IMR-90 (cell line): ENCODE measurements around the gene TRAPPC12.

Experiments
- BHLHE40 ChIP-seq: fragments of 150-350 bp; IDR thresholded peaks from 2 replicates; pipeline ENCODE4 v1.6.1; 2016; ENCODE audit warnings: mild to moderate bottlenecking, low read depth, low read length
- CEBPB ChIP-seq: IDR thresholded peaks from 2 replicates; pipeline ENCODE4 v1.6.1; 2012; ENCODE audit warnings: low read depth, low read length, improper control_type of control experiment
- CHD1 ChIP-seq: IDR thresholded peaks from 2 replicates; pipeline ENCODE4 v1.6.1; 2012; ENCODE audit warnings: low read depth, low read length, improper control_type of control experiment
- MXI1 ChIP-seq: IDR thresholded peaks from 2 replicates; pipeline ENCODE4 v1.6.1; 2012; ENCODE audit warnings: low read depth, mild to moderate bottlenecking, low read length, moderate library complexity, borderline replicate concordance
- POLR2A ChIP-seq: IDR thresholded peaks from 2 replicates; pipeline ENCODE4 v1.6.1; 2012; ENCODE audit warnings: mild to moderate bottlenecking, low read depth, low read length
- RAD21 ChIP-seq: IDR thresholded peaks from 2 replicates; pipeline ENCODE4 v1.6.1; 2012; ENCODE audit warnings: low read length, improper control_type of control experiment
- TF ChIP-seq, protein P1 (sequence below): conservative IDR thresholded peaks from 2 replicates; pipeline ENCODE4 v1.5.1; 2012; ENCODE audit warnings: mild to moderate bottlenecking, low read depth, low read length, improper control_type of control experiment
- TF ChIP-seq, protein P2 (sequence below): fragments of 150-350 bp; IDR thresholded peaks from 2 replicates; pipeline ENCODE4 v1.6.1; 2017; ENCODE audit warnings: mild to moderate bottlenecking, antibody characterized with exemption, low read length, low read depth
- TF ChIP-seq, protein P3 (sequence below): fragments of 150-350 bp; IDR thresholded peaks from 2 replicates; pipeline ENCODE4 v1.6.1; 2016; ENCODE audit warnings: low read depth, mild to moderate bottlenecking, low read length, moderate library complexity, borderline replicate concordance

DNA sequence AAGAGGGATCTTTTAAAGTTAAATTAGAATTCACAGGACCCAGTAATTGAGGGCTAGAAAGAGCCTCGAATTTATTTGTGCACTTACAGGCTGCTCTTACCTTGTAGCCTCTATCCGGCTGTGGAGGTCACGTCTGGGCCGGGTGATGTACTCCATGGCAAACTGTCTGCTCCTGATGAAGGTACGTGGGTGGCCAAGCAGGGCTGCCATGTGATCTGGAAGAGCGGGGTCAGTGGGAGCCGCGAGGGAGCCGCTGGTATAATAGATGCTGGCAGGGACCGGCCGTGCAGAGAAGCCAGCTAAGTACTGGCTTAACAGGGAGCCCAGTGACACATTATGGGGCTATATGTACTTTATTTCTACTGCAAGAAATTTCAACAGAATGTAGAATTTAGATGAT is 80.7 kb downstream of the TRAPPC12 start:
- TF ChIP-seq, protein P1, sequence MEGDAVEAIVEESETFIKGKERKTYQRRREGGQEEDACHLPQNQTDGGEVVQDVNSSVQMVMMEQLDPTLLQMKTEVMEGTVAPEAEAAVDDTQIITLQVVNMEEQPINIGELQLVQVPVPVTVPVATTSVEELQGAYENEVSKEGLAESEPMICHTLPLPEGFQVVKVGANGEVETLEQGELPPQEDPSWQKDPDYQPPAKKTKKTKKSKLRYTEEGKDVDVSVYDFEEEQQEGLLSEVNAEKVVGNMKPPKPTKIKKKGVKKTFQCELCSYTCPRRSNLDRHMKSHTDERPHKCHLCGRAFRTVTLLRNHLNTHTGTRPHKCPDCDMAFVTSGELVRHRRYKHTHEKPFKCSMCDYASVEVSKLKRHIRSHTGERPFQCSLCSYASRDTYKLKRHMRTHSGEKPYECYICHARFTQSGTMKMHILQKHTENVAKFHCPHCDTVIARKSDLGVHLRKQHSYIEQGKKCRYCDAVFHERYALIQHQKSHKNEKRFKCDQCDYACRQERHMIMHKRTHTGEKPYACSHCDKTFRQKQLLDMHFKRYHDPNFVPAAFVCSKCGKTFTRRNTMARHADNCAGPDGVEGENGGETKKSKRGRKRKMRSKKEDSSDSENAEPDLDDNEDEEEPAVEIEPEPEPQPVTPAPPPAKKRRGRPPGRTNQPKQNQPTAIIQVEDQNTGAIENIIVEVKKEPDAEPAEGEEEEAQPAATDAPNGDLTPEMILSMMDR: no peak
- TF ChIP-seq MXI1: no peak
- TF ChIP-seq BHLHE40: no peak
- no peak for TF ChIP-seq CEBPB
- TF ChIP-seq RAD21: no peak
- TF ChIP-seq POLR2A: no peak
- TF ChIP-seq CHD1: no peak
- TF ChIP-seq, protein P2, sequence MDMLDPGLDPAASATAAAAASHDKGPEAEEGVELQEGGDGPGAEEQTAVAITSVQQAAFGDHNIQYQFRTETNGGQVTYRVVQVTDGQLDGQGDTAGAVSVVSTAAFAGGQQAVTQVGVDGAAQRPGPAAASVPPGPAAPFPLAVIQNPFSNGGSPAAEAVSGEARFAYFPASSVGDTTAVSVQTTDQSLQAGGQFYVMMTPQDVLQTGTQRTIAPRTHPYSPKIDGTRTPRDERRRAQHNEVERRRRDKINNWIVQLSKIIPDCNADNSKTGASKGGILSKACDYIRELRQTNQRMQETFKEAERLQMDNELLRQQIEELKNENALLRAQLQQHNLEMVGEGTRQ: no peak
- TF ChIP-seq, protein P3, sequence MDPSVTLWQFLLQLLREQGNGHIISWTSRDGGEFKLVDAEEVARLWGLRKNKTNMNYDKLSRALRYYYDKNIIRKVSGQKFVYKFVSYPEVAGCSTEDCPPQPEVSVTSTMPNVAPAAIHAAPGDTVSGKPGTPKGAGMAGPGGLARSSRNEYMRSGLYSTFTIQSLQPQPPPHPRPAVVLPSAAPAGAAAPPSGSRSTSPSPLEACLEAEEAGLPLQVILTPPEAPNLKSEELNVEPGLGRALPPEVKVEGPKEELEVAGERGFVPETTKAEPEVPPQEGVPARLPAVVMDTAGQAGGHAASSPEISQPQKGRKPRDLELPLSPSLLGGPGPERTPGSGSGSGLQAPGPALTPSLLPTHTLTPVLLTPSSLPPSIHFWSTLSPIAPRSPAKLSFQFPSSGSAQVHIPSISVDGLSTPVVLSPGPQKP: no peak
